HG03432 (cell line): ENCODE measurements around the gene HNF4A.

Experiments
- ATAC-seq: cut with Tn5 transposase; IDR thresholded peaks from one replicate; pipeline ENCODE4 v1.9.1; 2021; ENCODE audit warnings: mild to moderate bottlenecking, moderate library complexity; ENCODE audit not compliant: unreplicated experiment

Gene HNF4A

GRCh38 chr20:44405257-44405656 is 49.8 kb downstream of the HNF4A start:
- ATAC-seq, result no peak

GRCh38 chr20:44405785-44406571 is 50.5 kb downstream of the HNF4A start:
- no peak for ATAC-seq

- ATAC-seq, result no peak
These were observed 51.2 kb downstream of the HNF4A start for GRCh38 chr20:44406572-44407137.

GRCh38 chr20:44407402-44408184 is 52.1 kb downstream of the HNF4A start:
- ATAC-seq, result no peak

GRCh38 chr20:44409132-44409600 is 53.7 kb downstream of the HNF4A start:
- no peak for ATAC-seq

GRCh38 chr20:44410583-44411019 is 55.1 kb downstream of the HNF4A start:
- ATAC-seq, result no peak

- no peak for ATAC-seq
These were observed 55.7 kb downstream of the HNF4A start for GRCh38 chr20:44411020-44411756.

GRCh38 chr20:44411757-44412401 is 56.4 kb downstream of the HNF4A start:
- ATAC-seq, result no peak

- ATAC-seq, result no peak
These were observed 57.1 kb downstream of the HNF4A start for GRCh38 chr20:44412402-44413144.

- no peak for ATAC-seq
These were observed 58.3 kb downstream of the HNF4A start for GRCh38 chr20:44413575-44414345.

GRCh38 chr20:44414346-44414714 is 58.8 kb downstream of the HNF4A start:
- no peak for ATAC-seq

GRCh38 chr20:44414808-44415207 is 59.3 kb downstream of the HNF4A start:
- ATAC-seq, result no peak

- no peak for ATAC-seq
These were observed 60.6 kb downstream of the HNF4A start for GRCh38 chr20:44415833-44416715.

GRCh38 chr20:44418069-44418905 is 62.8 kb downstream of the HNF4A start:
- no peak for ATAC-seq

- no peak for ATAC-seq
These were observed 63.8 kb downstream of the HNF4A start for GRCh38 chr20:44419131-44419844.

GRCh38 chr20:44420497-44420896 is 65.0 kb downstream of the HNF4A start:
- ATAC-seq, result no peak

GRCh38 chr20:44422083-44422482 is 66.6 kb downstream of the HNF4A start:
- ATAC-seq, result no peak
